IPS-18a (cell line): ENCODE results near the gene EIF4E1B.

Source experiments
- H3K27ac ChIP-seq: one replicate; pipeline ENCODE4 v1.5.1; 2013; ENCODE audit warnings: low read length
- H3K27me3 ChIP-seq: one replicate; pipeline ENCODE4 v1.6.1; 2013; ENCODE audit warnings: mild to moderate bottlenecking, low read length; ENCODE audit not compliant: control insufficient read depth, insufficient read depth
- H3K36me3 ChIP-seq: one replicate; pipeline ENCODE4 v1.6.1; 2013; ENCODE audit warnings: low read depth, low read length; ENCODE audit not compliant: control insufficient read depth
- H3K4me1 ChIP-seq: one replicate; pipeline ENCODE4 v1.6.1; 2013; ENCODE audit warnings: low read depth, low read length; ENCODE audit not compliant: control insufficient read depth
- H3K4me3 ChIP-seq: one replicate; pipeline ENCODE4 v1.5.1; 2013; ENCODE audit warnings: low read length
- H3K9ac ChIP-seq: one replicate; pipeline ENCODE4 v1.6.1; 2013; ENCODE audit warnings: mild to moderate bottlenecking, low read length, moderate library complexity
- H3K9me3 ChIP-seq: one replicate; pipeline ENCODE4 v1.6.1; 2013; ENCODE audit warnings: low read depth, low read length; ENCODE audit not compliant: control insufficient read depth

The EIF4E1B gene

GRCh38 chr5:176620333-176620981, 10.0 kb upstream of the EIF4E1B start:
- Histone ChIP-seq H3K9ac (no peak overlapping the region), H3K9me3 (no peaks in the 10 kb centered on the region), H3K27me3 (peaks cover 43% of the 10 kb centered on the region), H3K4me3 (peak overlapping the region; percentile 26), H3K4me1 (no peaks in the 10 kb centered on the region), H3K36me3 (no peaks in the 10 kb centered on the region), H3K27ac (no peak overlapping the region)

- peaks cover 4% of the 10 kb centered on the region for H3K4me1 ChIP-seq
- H3K36me3 ChIP-seq = no peaks in the 10 kb centered on the region
- H3K4me3 ChIP-seq = no peak overlapping the region
- H3K27me3 ChIP-seq = peaks cover 41% of the 10 kb centered on the region
- H3K9ac ChIP-seq = no peak overlapping the region
- no peaks in the 10 kb centered on the region for H3K9me3 ChIP-seq
- no peak overlapping the region for H3K27ac ChIP-seq
These were observed 8.8 kb upstream of the EIF4E1B start for GRCh38 chr5:176621661-176622079.

GRCh38 chr5:176624142-176624541, 6.3 kb upstream of the EIF4E1B start:
- H3K9me3 ChIP-seq = no peaks in the 10 kb centered on the region
- no peak overlapping the region for H3K9ac ChIP-seq
- peaks cover 45% of the 10 kb centered on the region for H3K27me3 ChIP-seq
- H3K4me3 ChIP-seq = no peak overlapping the region
- peaks cover 4% of the 10 kb centered on the region for H3K4me1 ChIP-seq
- no peak overlapping the region for H3K27ac ChIP-seq
- H3K36me3 ChIP-seq = no peaks in the 10 kb centered on the region

GRCh38 chr5:176624938-176625337, 5.5 kb upstream of the EIF4E1B start:
- H3K27me3 ChIP-seq = peaks cover 46% of the 10 kb centered on the region
- no peaks in the 10 kb centered on the region for H3K9me3 ChIP-seq
- H3K4me1 ChIP-seq = peaks cover 4% of the 10 kb centered on the region
- H3K27ac ChIP-seq = no peak overlapping the region
- H3K4me3 ChIP-seq = no peak overlapping the region
- no peaks in the 10 kb centered on the region for H3K36me3 ChIP-seq
- H3K9ac ChIP-seq = no peak overlapping the region

GRCh38 chr5:176625512-176625911, 5.0 kb upstream of the EIF4E1B start:
- Histone ChIP-seq H3K36me3 (no peaks in the 10 kb centered on the region), H3K9me3 (no peaks in the 10 kb centered on the region), H3K9ac (no peak overlapping the region), H3K4me3 (no peak overlapping the region), H3K27ac (no peak overlapping the region), H3K4me1 (peaks cover 4% of the 10 kb centered on the region), H3K27me3 (peaks cover 45% of the 10 kb centered on the region)

- no peaks in the 10 kb centered on the region for H3K36me3 ChIP-seq
- peaks cover 45% of the 10 kb centered on the region for H3K27me3 ChIP-seq
- no peak overlapping the region for H3K4me3 ChIP-seq
- H3K9me3 ChIP-seq = no peaks in the 10 kb centered on the region
- no peak overlapping the region for H3K27ac ChIP-seq
- peaks cover 4% of the 10 kb centered on the region for H3K4me1 ChIP-seq
- no peak overlapping the region for H3K9ac ChIP-seq
These were observed 4.3 kb upstream of the EIF4E1B start for GRCh38 chr5:176625966-176626875.

- Histone ChIP-seq H3K9ac (no peak overlapping the region), H3K36me3 (no peaks in the 10 kb centered on the region), H3K4me3 (no peak overlapping the region), H3K4me1 (peaks cover 4% of the 10 kb centered on the region), H3K9me3 (no peaks in the 10 kb centered on the region), H3K27ac (no peak overlapping the region), H3K27me3 (peaks cover 48% of the 10 kb centered on the region)
These were observed 3.6 kb upstream of the EIF4E1B start for GRCh38 chr5:176626876-176627236.

GRCh38 chr5:176627582-176627981, 2.9 kb upstream of the EIF4E1B start:
- no peak overlapping the region for H3K4me3 ChIP-seq
- H3K27me3 ChIP-seq = peaks cover 49% of the 10 kb centered on the region
- no peak overlapping the region for H3K9ac ChIP-seq
- peaks cover 4% of the 10 kb centered on the region for H3K4me1 ChIP-seq
- H3K27ac ChIP-seq = no peak overlapping the region
- H3K36me3 ChIP-seq = no peaks in the 10 kb centered on the region
- H3K9me3 ChIP-seq = no peaks in the 10 kb centered on the region

- Histone ChIP-seq H3K4me3 (peak overlapping the region; percentile 79), H3K4me1 (peaks cover 4% of the 10 kb centered on the region), H3K36me3 (no peaks in the 10 kb centered on the region), H3K27me3 (peaks cover 56% of the 10 kb centered on the region), H3K9me3 (no peaks in the 10 kb centered on the region), H3K27ac (no peak overlapping the region), H3K9ac (no peak overlapping the region)
These were observed 1.9 kb upstream of the EIF4E1B start for GRCh38 chr5:176628406-176629228.

- peaks cover 56% of the 10 kb centered on the region for H3K27me3 ChIP-seq
These were observed 1.1 kb upstream of the EIF4E1B start for GRCh38 chr5:176629317-176629852.

GRCh38 chr5:176630681-176631222, 277 bp downstream of the EIF4E1B start:
- Histone ChIP-seq H3K4me3 (peak overlapping the region; percentile 79), H3K36me3 (no peaks in the 10 kb centered on the region), H3K9me3 (no peaks in the 10 kb centered on the region), H3K27me3 (peaks cover 56% of the 10 kb centered on the region), H3K27ac (no peak overlapping the region), H3K9ac (no peak overlapping the region), H3K4me1 (peaks cover 14% of the 10 kb centered on the region)

More at GRCh38 chr5:176629317-176629852, 1.1 kb upstream of the EIF4E1B start:
- no peak overlapping the region for H3K27ac ChIP-seq
- H3K9me3 ChIP-seq = no peaks in the 10 kb centered on the region
- peak overlapping the region; percentile 79 for H3K4me3 ChIP-seq
- H3K9ac ChIP-seq = no peak overlapping the region
- H3K36me3 ChIP-seq = no peaks in the 10 kb centered on the region
- H3K4me1 ChIP-seq = peaks cover 11% of the 10 kb centered on the region
